SK-N-SH treated with all-trans-retinoic acid at 6 μM for 48 hours (cell line): ENCODE measurements around the gene ISG15.
A peak's percentile ranks its signal among the peaks of the same experiment; 100 is the strongest.

Experiments used
- ATAC-seq: fragments of 200-7000 bp; cut with Tn5 transposase; 3 replicates; pipeline ENCODE4 v1.9.1; 2020; ENCODE audit warnings: mild to moderate bottlenecking, moderate library complexity
- ARNTL ChIP-seq: fragments of 450-650 bp; formaldehyde crosslinking; IDR thresholded peaks from 2 replicates; pipeline ENCODE4 v1.5.0; 2020; ENCODE audit warnings: low read depth, mild to moderate bottlenecking, moderate library complexity, borderline replicate concordance
- BACH2 ChIP-seq: fragments of 250-450 bp; sonication (Bioruptor Pico); IDR thresholded peaks from 2 replicates; pipeline ENCODE4 v1.9.0; 2021; ENCODE audit warnings: mild to moderate bottlenecking, borderline replicate concordance
- CREB5 ChIP-seq: fragments of 250-450 bp; sonication (Bioruptor Pico); IDR thresholded peaks from 2 replicates; pipeline ENCODE4 v1.5.1; 2020; ENCODE audit warnings: low read depth, mild to moderate bottlenecking, moderate library complexity
- CSDC2 ChIP-seq: fragments of 250-450 bp; sonication (Bioruptor Pico); IDR thresholded peaks from 2 replicates; pipeline ENCODE4 v1.5.0; 2020; ENCODE audit warnings: mild to moderate bottlenecking, moderate library complexity
- CSRNP3 ChIP-seq: fragments of 250-450 bp; sonication (Bioruptor Pico); IDR thresholded peaks from 2 replicates; pipeline ENCODE4 v1.5.1; 2021; ENCODE audit warnings: mild to moderate bottlenecking, moderate library complexity
- ESRRG ChIP-seq: fragments of 250-450 bp; sonication (Bioruptor Pico); IDR thresholded peaks from 2 replicates; pipeline ENCODE4 v1.6.1; 2021; ENCODE audit warnings: mild to moderate bottlenecking
- GLIS3 ChIP-seq: fragments of 250-450 bp; sonication (Bioruptor Pico); IDR thresholded peaks from 2 replicates; pipeline ENCODE4 v1.5.0; 2020; ENCODE audit warnings: mild to moderate bottlenecking, moderate library complexity
- ISL1 ChIP-seq: fragments of 250-450 bp; sonication (Bioruptor Pico); IDR thresholded peaks from 2 replicates; pipeline ENCODE4 v2.1.2; 2022; ENCODE audit warnings: mild to moderate bottlenecking, moderate library complexity
- OSR1 ChIP-seq: fragments of 250-450 bp; sonication (Bioruptor Pico); IDR thresholded peaks from 2 replicates; pipeline ENCODE4 v1.8.0; 2022; ENCODE audit warnings: moderate library complexity, mild to moderate bottlenecking, inconsistent platforms
- POU6F1 ChIP-seq: fragments of 250-450 bp; sonication (Bioruptor Pico); IDR thresholded peaks from 2 replicates; pipeline ENCODE4 v1.8.0; 2021; ENCODE audit warnings: low read depth, mild to moderate bottlenecking, moderate library complexity, borderline replicate concordance
- PPARA ChIP-seq: fragments of 250-450 bp; sonication (Bioruptor Pico); IDR thresholded peaks from 2 replicates; pipeline ENCODE4 v1.5.0; 2020; ENCODE audit warnings: mild to moderate bottlenecking, borderline replicate concordance
- RARB ChIP-seq: fragments of 250-450 bp; sonication (Bioruptor Pico); IDR thresholded peaks from 2 replicates; pipeline ENCODE4 v1.8.0; 2021; ENCODE audit warnings: mild to moderate bottlenecking, moderate library complexity
- SNAI2 ChIP-seq: fragments of 250-450 bp; sonication (Bioruptor Pico); IDR thresholded peaks from 2 replicates; pipeline ENCODE4 v1.5.0; 2020; ENCODE audit warnings: mild to moderate bottlenecking, moderate library complexity
- TOX ChIP-seq: fragments of 250-450 bp; sonication (Bioruptor Pico); IDR thresholded peaks from 2 replicates; pipeline ENCODE4 v1.8.0; 2021; ENCODE audit warnings: mild to moderate bottlenecking, moderate library complexity, borderline replicate concordance
- ZC3H10 ChIP-seq: fragments of 250-450 bp; sonication (Bioruptor Pico); IDR thresholded peaks from 2 replicates; pipeline ENCODE4 v1.5.1; 2021; ENCODE audit warnings: mild to moderate bottlenecking, moderate library complexity
- ZFP3 ChIP-seq: fragments of 250-450 bp; sonication (Bioruptor Pico); IDR thresholded peaks from 2 replicates; pipeline ENCODE4 v1.5.0; 2020; ENCODE audit warnings: mild to moderate bottlenecking, moderate library complexity
- ZFP30 ChIP-seq: fragments of 450-650 bp; formaldehyde crosslinking; IDR thresholded peaks from 2 replicates; pipeline ENCODE4 v1.5.0; 2022; ENCODE audit warnings: mild to moderate bottlenecking, moderate library complexity
- ZNF565 ChIP-seq: fragments of 450-650 bp; formaldehyde crosslinking; conservative IDR thresholded peaks from 2 replicates; pipeline ENCODE4 v1.5.0; 2020; ENCODE audit warnings: low read depth, mild to moderate bottlenecking, moderate library complexity
- ZNF70 ChIP-seq: fragments of 450-650 bp; formaldehyde crosslinking; IDR thresholded peaks from 2 replicates; pipeline ENCODE4 v1.5.0; 2020; ENCODE audit warnings: mild to moderate bottlenecking, moderate library complexity
- ZNF8 ChIP-seq: fragments of 450-650 bp; formaldehyde crosslinking; IDR thresholded peaks from 2 replicates; pipeline ENCODE4 v1.5.0; 2020; ENCODE audit warnings: mild to moderate bottlenecking, moderate library complexity

The ISG15 gene

DNA sequence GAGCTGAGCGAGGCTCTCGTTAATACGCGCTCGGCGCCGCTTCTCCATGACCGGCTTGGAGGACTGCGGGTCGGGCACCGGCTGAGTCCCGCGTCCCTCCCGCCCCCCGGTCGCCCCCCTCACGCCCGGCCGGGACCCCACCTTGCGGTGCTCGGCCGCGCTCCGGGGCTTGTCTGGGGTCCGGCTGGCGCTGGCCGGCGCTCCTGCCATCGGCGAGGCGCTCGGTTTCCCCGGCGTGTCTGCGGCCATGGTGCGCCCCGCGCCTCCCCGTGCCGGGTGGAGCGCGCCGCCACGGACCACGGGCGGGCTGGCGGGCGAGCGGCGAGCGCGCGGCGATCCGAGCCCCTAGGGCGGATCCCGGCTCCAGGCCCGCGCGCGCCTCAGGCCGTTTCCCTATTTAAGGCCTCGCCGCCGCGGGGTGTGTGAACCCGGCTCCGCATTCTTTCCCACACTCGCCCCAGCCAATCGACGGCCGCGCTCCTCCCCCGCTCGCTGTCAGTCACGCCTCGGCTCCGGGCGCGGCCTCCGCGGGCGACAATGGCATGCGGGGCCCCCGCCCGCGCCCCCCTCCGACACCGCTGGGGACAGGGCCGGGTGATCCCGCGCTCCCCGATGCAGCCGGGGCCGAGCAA is 13.5 kb upstream of the ISG15 start, which contains the start of gene HES4:
Gene HES4, minus strand, starts transcription at position 373 of the 632 bp plus-strand sequence. Its CDS starts 124 bp downstream, at position 249.
- ATAC-seq, result peak; percentile 29

GRCh38 chr1:1000357-1001056 is 12.8 kb upstream of the ISG15 start:
- peak; percentile 13 for ATAC-seq

More for the DNA sequence above, 13.5 kb upstream of the ISG15 start, which contains the start of gene HES4:
- TF ChIP-seq GLIS3 (CRISPR knock-in tag), result no peak

DNA sequence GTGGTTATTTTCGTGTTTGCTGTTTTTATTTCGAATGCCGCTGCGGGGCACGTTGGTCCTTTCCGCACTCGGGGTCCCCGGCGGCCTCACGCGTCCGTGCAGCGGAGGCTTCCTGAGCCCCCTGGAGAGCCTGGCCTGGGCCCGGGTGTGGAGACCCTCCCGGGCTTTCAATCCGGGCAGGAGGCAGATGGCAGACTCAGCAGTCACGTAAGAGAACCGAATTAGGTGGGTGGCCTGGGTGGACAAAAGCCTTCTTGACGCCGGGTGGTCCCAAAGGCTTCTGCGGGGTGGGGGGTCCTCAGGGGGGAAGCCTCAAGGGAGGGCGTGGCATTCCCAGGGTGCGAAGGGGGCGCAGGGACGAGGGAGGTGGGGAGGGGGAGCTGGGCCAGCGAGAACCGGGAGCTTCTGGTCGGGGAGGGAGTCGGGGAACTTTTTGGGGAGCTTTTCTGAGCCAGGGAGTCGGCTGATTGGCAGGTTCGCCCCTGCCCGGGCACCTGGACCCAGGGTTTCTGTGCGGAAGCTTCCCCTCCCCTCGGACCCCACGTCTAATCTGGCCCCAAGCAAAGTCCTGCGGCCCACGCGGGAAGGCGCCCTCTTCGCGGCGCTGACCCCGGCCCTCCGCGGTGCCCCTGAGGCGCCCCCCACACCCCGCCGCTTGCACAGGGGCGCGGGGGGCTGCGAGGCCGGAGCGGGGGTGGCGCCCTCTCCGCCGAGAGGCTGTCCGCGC is 12.1 kb upstream of the ISG15 start:
- ATAC-seq, result no peak
- TF ChIP-seq ZNF565 (no peak), POU6F1 (no peak)

More at GRCh38 chr1:1000357-1001056, 12.8 kb upstream of the ISG15 start:
- TF ChIP-seq SNAI2 (CRISPR knock-in tag) (no peak), POU6F1 (no peak), ZC3H10 (CRISPR knock-in tag) (peak; percentile 35; the same call in 1 of the 2 replicates), PPARA (CRISPR knock-in tag) (peak; percentile 71; the same call in 1 of the 2 replicates), ZFP30 (CRISPR knock-in tag) (no peak)

DNA sequence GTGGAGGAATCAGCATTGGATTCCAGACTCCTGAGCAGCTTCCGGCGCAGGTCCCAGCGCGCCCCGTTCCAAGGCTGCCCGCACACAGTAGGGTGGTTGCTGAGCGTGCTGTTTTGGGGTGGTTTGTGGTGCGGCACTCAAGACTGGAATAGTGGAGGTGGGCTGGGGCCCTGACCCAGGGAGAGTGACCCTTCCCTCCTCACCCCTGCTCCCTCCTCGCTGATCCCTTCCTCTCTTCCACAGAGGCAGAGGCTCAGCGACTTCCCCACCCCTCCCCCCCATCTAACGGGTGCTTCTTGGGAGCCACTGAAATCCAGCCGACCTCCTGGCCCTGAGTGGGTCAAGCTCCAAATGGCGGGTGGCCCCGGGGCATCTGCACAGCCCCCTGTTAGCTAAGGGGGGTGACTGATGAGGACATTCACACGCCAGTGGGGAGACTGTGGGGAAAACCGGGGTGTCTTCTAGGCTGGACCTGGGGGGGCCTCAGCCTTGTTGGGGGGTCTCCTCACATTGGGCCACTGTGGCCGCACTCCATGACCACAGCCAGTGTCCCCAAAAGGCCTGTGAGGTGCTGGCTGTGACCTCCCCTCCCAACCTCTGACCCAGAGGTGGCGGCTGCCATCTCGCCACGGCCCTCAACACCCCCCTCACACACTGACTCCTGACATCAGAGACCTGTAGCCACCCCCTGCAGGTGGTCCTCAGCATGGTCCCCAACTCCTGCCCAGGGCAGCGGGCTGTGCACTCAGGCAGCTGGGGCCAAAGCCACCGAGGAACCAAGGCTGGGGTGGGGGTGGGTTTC is 9.5 kb upstream of the ISG15 start:
- TF ChIP-seq OSR1 (CRISPR knock-in tag), result no peak
- no peak for TF ChIP-seq ESRRG (CRISPR knock-in tag)
- TF ChIP-seq SNAI2 (CRISPR knock-in tag), result no peak
- no peak for TF ChIP-seq ARNTL (CRISPR knock-in tag)
- TF ChIP-seq CREB5 (CRISPR knock-in tag), result no peak
- TF ChIP-seq ZC3H10 (CRISPR knock-in tag), result no peak
- no peak for ATAC-seq

DNA sequence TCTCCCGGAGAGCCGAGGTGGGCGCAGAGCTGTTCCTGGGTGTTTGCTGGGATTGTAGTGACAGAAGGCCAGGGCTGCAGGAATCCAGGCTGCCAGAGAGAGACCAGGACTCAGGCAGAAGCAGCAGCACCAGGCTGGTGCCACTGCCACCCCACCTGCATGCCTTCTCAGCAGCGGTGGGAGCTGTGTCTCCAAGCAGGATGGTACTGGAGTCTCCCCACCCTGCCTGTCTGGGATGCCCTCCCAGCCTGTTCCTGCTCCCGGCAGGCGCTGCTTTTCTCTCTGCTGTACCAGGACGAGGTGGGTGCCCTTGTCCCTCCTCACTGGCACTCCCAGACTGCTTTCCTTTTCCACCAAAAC is 8.9 kb upstream of the ISG15 start:
- TF ChIP-seq PPARA (CRISPR knock-in tag) (no peak), CSDC2 (CRISPR knock-in tag) (no peak), ISL1 (CRISPR knock-in tag) (no peak), ZFP30 (CRISPR knock-in tag) (no peak), TOX (CRISPR knock-in tag) (no peak), CSRNP3 (no peak), ZNF8 (CRISPR knock-in tag) (no peak), RARB (no peak), SNAI2 (CRISPR knock-in tag) (no peak), ZFP3 (CRISPR knock-in tag) (no peak), CREB5 (CRISPR knock-in tag) (no peak), ZNF70 (CRISPR knock-in tag) (no peak), OSR1 (CRISPR knock-in tag) (no peak), BACH2 (no peak)
- ATAC-seq, result no peak
